Measurements from ENCODE around the gene KCNQ2. TPM values are rescaled to one million over a fixed set of nuclear protein-coding genes. Genes with fewer than 3 reads are reported as not detected.

The KCNQ2 gene
- total RNA-seq, 4 donors from 2014 or later: not detected

DNA sequence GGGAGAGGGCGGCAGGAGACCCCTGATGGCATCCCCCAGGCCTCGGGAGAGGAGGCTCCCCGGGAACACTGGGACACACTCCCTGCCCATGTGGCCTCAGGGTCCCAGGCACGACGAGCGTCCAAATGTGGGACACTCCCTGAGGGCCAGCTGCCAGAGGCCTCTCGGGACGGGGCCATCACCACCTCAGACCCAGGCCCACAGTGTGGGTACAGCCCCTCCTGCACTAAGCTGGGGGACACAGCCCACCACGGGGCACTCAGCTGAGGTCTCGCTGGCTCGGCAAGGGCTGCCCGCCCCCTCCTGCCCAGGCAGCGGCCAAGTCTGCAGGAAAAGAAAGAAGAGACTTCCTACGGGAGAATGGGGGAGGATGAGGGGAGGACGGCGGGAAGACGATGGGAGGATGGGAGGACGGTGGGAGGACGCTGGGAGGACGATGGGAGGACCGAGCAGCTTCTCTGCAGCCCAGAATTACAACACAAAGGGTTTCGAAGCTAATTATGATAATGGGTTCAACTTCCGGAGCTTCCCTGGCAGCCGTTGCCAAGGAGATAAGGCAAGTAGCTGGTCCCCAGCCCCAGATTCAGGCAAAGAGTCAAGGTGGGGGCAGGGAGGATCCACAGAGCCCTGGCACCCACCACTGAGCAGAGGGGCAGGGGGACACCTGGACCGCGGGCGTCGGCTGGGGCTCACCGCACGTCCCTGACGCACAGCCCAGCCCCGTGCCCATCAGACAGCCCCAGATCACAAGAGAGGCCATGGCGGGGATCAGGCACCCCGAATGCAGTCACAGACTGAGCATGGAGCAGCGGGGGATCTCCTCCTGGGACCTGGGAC lies 17.5 kb downstream of the KCNQ2 start:
- no peak overlapping the region for H3K27ac ChIP-seq
- H3K4me1 ChIP-seq: peaks cover 0 to 20% (median 0%) of the 10 kb centered on the region in 4 donors
- H3K9me3 ChIP-seq: no peaks in the 10 kb centered on the region
- TF ChIP-seq EP300 (IDR thresholded peaks at IDR 0.05) (no peak), POLR2A (IDR thresholded peaks at IDR 0.05) (no peak)
- TF ChIP-seq, protein P1, sequence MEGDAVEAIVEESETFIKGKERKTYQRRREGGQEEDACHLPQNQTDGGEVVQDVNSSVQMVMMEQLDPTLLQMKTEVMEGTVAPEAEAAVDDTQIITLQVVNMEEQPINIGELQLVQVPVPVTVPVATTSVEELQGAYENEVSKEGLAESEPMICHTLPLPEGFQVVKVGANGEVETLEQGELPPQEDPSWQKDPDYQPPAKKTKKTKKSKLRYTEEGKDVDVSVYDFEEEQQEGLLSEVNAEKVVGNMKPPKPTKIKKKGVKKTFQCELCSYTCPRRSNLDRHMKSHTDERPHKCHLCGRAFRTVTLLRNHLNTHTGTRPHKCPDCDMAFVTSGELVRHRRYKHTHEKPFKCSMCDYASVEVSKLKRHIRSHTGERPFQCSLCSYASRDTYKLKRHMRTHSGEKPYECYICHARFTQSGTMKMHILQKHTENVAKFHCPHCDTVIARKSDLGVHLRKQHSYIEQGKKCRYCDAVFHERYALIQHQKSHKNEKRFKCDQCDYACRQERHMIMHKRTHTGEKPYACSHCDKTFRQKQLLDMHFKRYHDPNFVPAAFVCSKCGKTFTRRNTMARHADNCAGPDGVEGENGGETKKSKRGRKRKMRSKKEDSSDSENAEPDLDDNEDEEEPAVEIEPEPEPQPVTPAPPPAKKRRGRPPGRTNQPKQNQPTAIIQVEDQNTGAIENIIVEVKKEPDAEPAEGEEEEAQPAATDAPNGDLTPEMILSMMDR (IDR thresholded peaks at IDR 0.05): no peak
- no peak for DNase-seq (ENCODE audit: low spot score in 2 of 2)
- no peak overlapping the region for H3K4me3 ChIP-seq
- peaks cover 0 to 92% of the 10 kb centered on the region in 2 donors for H3K27me3 ChIP-seq
- no peaks in the 10 kb centered on the region for H3K36me3 ChIP-seq
- 30 to 34% methylated on average over 27 of the region's 35 CpGs for WGBS, 2 donors

DNA sequence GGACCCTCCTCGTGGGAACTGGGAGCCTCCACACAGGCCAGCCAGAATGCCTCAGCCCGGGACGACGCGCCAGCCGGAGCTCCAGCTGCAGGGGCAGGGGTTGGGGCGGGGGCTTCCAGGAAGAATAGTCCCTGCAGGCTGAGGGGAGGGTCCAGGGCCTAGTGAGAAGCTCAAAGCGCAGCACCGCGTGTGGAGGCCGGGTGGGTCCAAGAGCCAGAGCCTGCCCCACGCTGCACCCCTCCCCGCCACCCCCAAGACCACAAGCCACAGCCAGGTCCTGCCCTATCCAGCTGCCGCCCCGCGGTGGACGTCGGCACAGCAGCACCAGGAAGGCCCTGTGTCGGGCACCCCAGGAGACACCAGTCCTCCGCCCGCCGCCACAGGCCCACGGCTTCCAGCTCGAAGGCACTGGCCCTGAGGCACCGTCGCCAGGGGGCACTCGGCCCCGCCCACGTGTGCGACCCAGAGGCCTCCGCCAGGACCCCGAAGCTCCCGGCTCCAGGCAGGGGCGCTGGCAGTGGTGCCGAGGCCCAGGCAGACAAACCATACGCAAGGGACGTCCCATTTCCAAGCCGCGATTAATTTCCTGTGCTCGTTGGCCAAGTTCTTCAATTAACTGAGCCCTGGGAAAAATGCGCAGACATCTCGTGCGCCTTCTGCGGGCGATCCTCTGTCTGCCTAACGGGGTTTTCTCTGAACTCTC lies 19.5 kb downstream of the KCNQ2 start:
- H3K36me3 ChIP-seq: no peaks in the 10 kb centered on the region

DNA sequence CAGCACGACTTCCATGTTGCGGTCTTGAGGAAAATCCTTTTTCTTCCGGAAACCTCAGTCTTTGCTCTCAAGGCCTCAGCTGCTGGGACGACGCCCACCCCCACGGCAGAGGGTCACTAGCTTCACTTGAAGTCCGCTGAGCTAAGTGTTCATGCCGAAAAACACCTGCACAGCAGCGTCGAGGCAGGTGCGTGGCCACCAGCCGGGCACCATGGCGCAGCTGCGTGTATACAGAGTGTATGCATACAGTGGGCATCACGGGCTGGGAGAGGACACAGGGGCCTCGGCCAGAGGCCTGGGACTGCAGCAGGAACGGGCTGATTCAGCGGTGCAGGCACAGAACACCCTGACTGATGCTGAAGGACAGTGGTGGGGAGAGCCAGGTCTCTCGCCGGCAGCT lies 20.1 kb downstream of the KCNQ2 start:
- peaks cover 0 to 20% (median 0%) of the 10 kb centered on the region in 4 donors for H3K4me1 ChIP-seq
- 80 to 85% methylated on average over 17 to 20 of the region's 20 CpGs for WGBS, 2 donors
- H3K27ac ChIP-seq: no peak overlapping the region
- H3K4me3 ChIP-seq: no peak overlapping the region
- no peaks in the 10 kb centered on the region for H3K36me3 ChIP-seq
- DNase-seq (ENCODE audit: low spot score in 2 of 2): no peak
- no peaks in the 10 kb centered on the region for H3K9me3 ChIP-seq
- H3K27me3 ChIP-seq: peaks cover 0 to 98% of the 10 kb centered on the region in 2 donors
- TF ChIP-seq, protein P1 (IDR thresholded peaks at IDR 0.05): no peak
- TF ChIP-seq POLR2A (IDR thresholded peaks at IDR 0.05): no peak
- no peak for TF ChIP-seq EP300 (IDR thresholded peaks at IDR 0.05)

More for the DNA sequence above, 19.5 kb downstream of the KCNQ2 start:
- 28 to 38% methylated on average over 17 to 42 of the region's 46 CpGs for WGBS, 2 donors
- Histone ChIP-seq H3K9me3 (no peaks in the 10 kb centered on the region), H3K4me1 (peaks cover 0 to 20% (median 0%) of the 10 kb centered on the region in 4 donors), H3K27ac (no peak overlapping the region), H3K4me3 (no peak overlapping the region), H3K27me3 (peaks cover 0 to 99% of the 10 kb centered on the region in 2 donors)
- DNase-seq (ENCODE audit: low spot score in 2 of 2): no peak
- TF ChIP-seq EP300 (IDR thresholded peaks at IDR 0.05): no peak
- no peak for TF ChIP-seq POLR2A (IDR thresholded peaks at IDR 0.05)
- TF ChIP-seq, protein P1 (IDR thresholded peaks at IDR 0.05): no peak

DNA sequence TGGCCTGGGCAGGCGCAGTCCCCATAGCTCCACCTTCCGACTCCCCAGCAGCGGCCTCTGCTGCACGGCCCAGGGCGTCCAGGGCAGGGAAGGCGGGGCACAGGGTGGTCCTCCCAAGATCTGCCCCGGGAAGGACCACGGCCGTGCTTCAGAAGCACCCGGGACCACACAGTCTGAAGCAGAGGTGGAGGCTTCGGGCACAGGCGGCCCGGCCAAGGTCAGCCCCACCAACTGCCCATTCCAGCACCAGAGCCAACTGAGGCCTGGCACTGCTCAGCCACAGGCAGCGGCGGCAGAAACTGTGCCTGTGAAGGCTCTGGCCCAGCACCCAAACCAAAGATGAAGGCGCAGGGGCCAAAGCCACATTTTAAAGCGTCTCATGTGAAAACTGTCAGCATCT lies 20.6 kb downstream of the KCNQ2 start:
- H3K27me3 ChIP-seq: peaks cover 0 to 98% of the 10 kb centered on the region in 2 donors
- WGBS, 2 donors: 83% methylated on average over 9 to 16 of the region's 17 CpGs
- DNase-seq (ENCODE audit: low spot score in 2 of 2): no peak

More for the DNA sequence above, 20.6 kb downstream of the KCNQ2 start:
- no peaks in the 10 kb centered on the region for H3K9me3 ChIP-seq
- H3K4me3 ChIP-seq: no peak overlapping the region
- no peaks in the 10 kb centered on the region for H3K36me3 ChIP-seq
- TF ChIP-seq POLR2A (IDR thresholded peaks at IDR 0.05): no peak
- TF ChIP-seq EP300 (IDR thresholded peaks at IDR 0.05): no peak
- TF ChIP-seq, protein P1 (IDR thresholded peaks at IDR 0.05): no peak
- no peak overlapping the region for H3K27ac ChIP-seq
- H3K4me1 ChIP-seq: peaks cover 0 to 20% (median 0%) of the 10 kb centered on the region in 4 donors
